Thymus (tissue), 11 donors: ENCODE data around the gene EHD3. TPM values are rescaled to one million over a fixed set of nuclear protein-coding genes. Genes with fewer than 3 reads are reported as not detected.

Experiments used
- DNase-seq, 9 donors: peaks; one replicate each; pipeline ENCODE4 v3.0.0-alpha.2; 2013; ENCODE audit warnings: low spot score in 9 of 9, low read depth in 6 of 9, missing footprints in 1 of 9
- H3K27ac ChIP-seq, 2 donors: one replicate each; pipeline ENCODE4 v1.5.1; 2013; ENCODE audit warnings: control low read depth in 1 of 2, low read depth in 1 of 2, low read length in 1 of 2, mild to moderate bottlenecking in 1 of 2, moderate library complexity in 1 of 2
- H3K27me3 ChIP-seq, 2 donors: one replicate each; pipeline ENCODE4 v1.5.1; 2013; ENCODE audit warnings: low read length in 1 of 2; ENCODE audit not compliant: control insufficient read depth in 2 of 2, insufficient read depth in 1 of 2
- H3K36me3 ChIP-seq, 2 donors: one replicate each; pipeline ENCODE4 v1.5.1; 2013; ENCODE audit warnings: low read length in 1 of 2, mild to moderate bottlenecking in 1 of 2, moderate library complexity in 1 of 2; ENCODE audit not compliant: control insufficient read depth in 2 of 2, insufficient read depth in 2 of 2
- H3K4me1 ChIP-seq, 2 donors: one replicate each; pipeline ENCODE4 v1.5.1; 2013; ENCODE audit warnings: low read length in 2 of 2; ENCODE audit not compliant: control insufficient read depth in 2 of 2, insufficient read depth in 2 of 2
- H3K4me3 ChIP-seq, 2 donors: one replicate each; pipeline ENCODE4 v1.5.1; 2013; ENCODE audit warnings: low read length in 2 of 2, control low read depth in 1 of 2, mild to moderate bottlenecking in 1 of 2
- H3K9me3 ChIP-seq, 2 donors: one replicate each; pipeline ENCODE4 v1.5.1; 2013; ENCODE audit warnings: low read length in 1 of 2, mild to moderate bottlenecking in 1 of 2; ENCODE audit not compliant: control insufficient read depth in 2 of 2, insufficient read depth in 1 of 2
- WGBS: extraction: QIAGEN DNeasy Blood & Tissue Kit; methylation state at CpG from one replicate; pipeline ENCODE4 v1.1.7; 2013; 5-methylcytosine and 5-hydroxymethylcytosine counted together
- polyA plus RNA-seq: library from polyadenylated mRNA; stranded (reverse); fragments of 200-250 nt; gene quantifications from one replicate; pipeline ENCODE4 v1.2.3, GENCODE V29; 2013
- total RNA-seq: library from RNA; stranded (reverse); fragments of 120-200 nt; gene quantifications from one replicate; pipeline ENCODE4 v1.2.4, GENCODE V29; 2013
- donor health status: healthy.

The EHD3 gene
- total and polyA plus RNA-seq, 2 donors = 2.7 to 4.2 TPM

- peak within 1 kb of the TSS in 1 of 2 donors; percentile 52 for H3K27ac ChIP-seq
- no peaks in the 10 kb centered on the region for H3K9me3 ChIP-seq
- no peaks in the 10 kb centered on the region for H3K27me3 ChIP-seq
- DNase-seq = no peak
- H3K36me3 ChIP-seq = no peaks in the 10 kb centered on the region
- no peak within 1 kb of the TSS for H3K4me3 ChIP-seq
- 89% methylated on average over 6 of the region's 6 CpGs for WGBS
- H3K4me1 ChIP-seq = peaks cover 4 to 50% of the 10 kb centered on the region in 2 donors
Measured at GRCh38 chr2:31217465-31218200, 16.3 kb upstream of the EHD3 start, which contains the start of gene CAPN14. CAPN14 (minus strand) TSS chr2:31217515; CDS start chr2:31205447, 12,068 bp downstream.

- Histone ChIP-seq H3K27me3 (no peaks in the 10 kb centered on the region), H3K27ac (peak overlapping the region in 1 of 2 donors; percentile 60), H3K36me3 (no peaks in the 10 kb centered on the region), H3K4me1 (peaks cover under 1 to 46% of the 10 kb centered on the region in 2 donors), H3K4me3 (no peak overlapping the region), H3K9me3 (no peaks in the 10 kb centered on the region)
- WGBS = 41% methylated on average over 11 of the region's 11 CpGs
- peak in 1 of 9 donors; percentile 45 for DNase-seq
Measured at GRCh38 chr2:31219131-31219969, 14.6 kb upstream of the EHD3 start.

GRCh38 chr2:31221544-31221943, 12.4 kb upstream of the EHD3 start:
- no peak overlapping the region for H3K27ac ChIP-seq
- H3K9me3 ChIP-seq = no peaks in the 10 kb centered on the region
- no peaks in the 10 kb centered on the region for H3K27me3 ChIP-seq
- DNase-seq = peak in 1 of 9 donors; percentile 28
- H3K4me3 ChIP-seq = no peak overlapping the region
- no peaks in the 10 kb centered on the region for H3K36me3 ChIP-seq
- 13% methylated on average over 6 of the region's 6 CpGs for WGBS
- H3K4me1 ChIP-seq = peaks cover 0 to 37% of the 10 kb centered on the region in 2 donors

- DNase-seq = no peak
- peaks cover 0 to 31% of the 10 kb centered on the region in 2 donors for H3K4me1 ChIP-seq
- 51% methylated on average over 4 of the region's 4 CpGs for WGBS
- no peaks in the 10 kb centered on the region for H3K27me3 ChIP-seq
- no peaks in the 10 kb centered on the region for H3K36me3 ChIP-seq
- H3K9me3 ChIP-seq = no peaks in the 10 kb centered on the region
- no peak overlapping the region for H3K27ac ChIP-seq
- H3K4me3 ChIP-seq = no peak overlapping the region
Measured at GRCh38 chr2:31222071-31222470, 11.9 kb upstream of the EHD3 start.

- no peaks in the 10 kb centered on the region for H3K9me3 ChIP-seq
- H3K4me3 ChIP-seq = no peak overlapping the region
- H3K27me3 ChIP-seq = no peaks in the 10 kb centered on the region
- H3K27ac ChIP-seq = no peak overlapping the region
- 82% methylated on average over 4 of the region's 4 CpGs for WGBS
- no peaks in the 10 kb centered on the region for H3K36me3 ChIP-seq
- DNase-seq = no peak
- peaks cover 0 to 22% of the 10 kb centered on the region in 2 donors for H3K4me1 ChIP-seq
Measured at GRCh38 chr2:31223026-31223425, 10.9 kb upstream of the EHD3 start.

- Histone ChIP-seq H3K9me3 (no peaks in the 10 kb centered on the region), H3K4me1 (peaks cover 0 to 18% of the 10 kb centered on the region in 2 donors), H3K36me3 (no peaks in the 10 kb centered on the region), H3K27me3 (no peaks in the 10 kb centered on the region), H3K27ac (no peak overlapping the region), H3K4me3 (no peak overlapping the region)
- 94% methylated on average over 7 of the region's 7 CpGs for WGBS
- DNase-seq = no peak
Measured at GRCh38 chr2:31223749-31224148, 10.2 kb upstream of the EHD3 start.

- Histone ChIP-seq H3K4me3 (no peak overlapping the region), H3K27me3 (no peaks in the 10 kb centered on the region), H3K9me3 (no peaks in the 10 kb centered on the region), H3K27ac (no peak overlapping the region), H3K4me1 (peaks cover 0 to 7% of the 10 kb centered on the region in 2 donors), H3K36me3 (no peaks in the 10 kb centered on the region)
- no peak for DNase-seq
- WGBS = 42% methylated on average over 2 of the region's 2 CpGs
Measured at GRCh38 chr2:31226266-31226665, 7.7 kb upstream of the EHD3 start.

- no peaks in the 10 kb centered on the region for H3K4me1 ChIP-seq
- no peak overlapping the region for H3K27ac ChIP-seq
- H3K27me3 ChIP-seq = no peaks in the 10 kb centered on the region
- DNase-seq = no peak
- no peaks in the 10 kb centered on the region for H3K9me3 ChIP-seq
- 95% methylated on average over 6 of the region's 6 CpGs for WGBS
- no peaks in the 10 kb centered on the region for H3K36me3 ChIP-seq
- H3K4me3 ChIP-seq = no peak overlapping the region
Measured at GRCh38 chr2:31227110-31227509, 6.8 kb upstream of the EHD3 start.

- Histone ChIP-seq H3K27ac (no peak overlapping the region), H3K9me3 (no peaks in the 10 kb centered on the region), H3K4me1 (no peaks in the 10 kb centered on the region), H3K27me3 (no peaks in the 10 kb centered on the region), H3K36me3 (no peaks in the 10 kb centered on the region), H3K4me3 (no peak overlapping the region)
- WGBS = 83% methylated on average over 10 of the region's 10 CpGs
- DNase-seq = no peak
Measured at GRCh38 chr2:31227711-31228125, 6.2 kb upstream of the EHD3 start.
